ENCODE results near the gene NAA16.
"Not testable (repeated sequence)": the region's sequence is repeated elsewhere in the genome, so short reads cannot be mapped to it uniquely, and the experiment has no call there.

NAA16 gene

DNA sequence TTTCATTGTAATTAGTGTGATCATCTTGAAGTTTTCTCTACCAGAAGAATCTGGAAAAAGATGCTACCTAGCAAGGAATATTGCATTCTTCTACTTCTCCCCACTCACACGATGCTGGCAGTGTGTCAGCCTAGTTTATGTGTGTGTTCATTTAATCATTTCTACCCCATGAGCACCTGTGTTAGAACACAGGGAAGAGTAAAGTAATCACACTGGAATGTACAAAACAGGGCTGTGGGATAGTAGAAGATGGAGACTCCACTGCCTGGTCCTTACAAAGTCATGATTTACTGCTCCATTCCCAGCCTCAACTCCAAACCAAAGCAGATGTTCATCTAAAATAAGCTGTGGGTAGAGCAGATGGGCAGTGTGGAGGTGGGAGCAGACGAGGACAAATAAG is 98.5 kb downstream of the NAA16 start:
- no peak for DNase-seq (ENCODE audit: low spot score)

GRCh38 chr13:41411060-41411459 is 100.0 kb downstream of the NAA16 start:
- no peak for DNase-seq (ENCODE audit: low spot score)

- peak; percentile 79 for DNase-seq (ENCODE audit: low spot score)
These were observed 100.5 kb downstream of the NAA16 start for GRCh38 chr13:41411522-41411921.

DNA sequence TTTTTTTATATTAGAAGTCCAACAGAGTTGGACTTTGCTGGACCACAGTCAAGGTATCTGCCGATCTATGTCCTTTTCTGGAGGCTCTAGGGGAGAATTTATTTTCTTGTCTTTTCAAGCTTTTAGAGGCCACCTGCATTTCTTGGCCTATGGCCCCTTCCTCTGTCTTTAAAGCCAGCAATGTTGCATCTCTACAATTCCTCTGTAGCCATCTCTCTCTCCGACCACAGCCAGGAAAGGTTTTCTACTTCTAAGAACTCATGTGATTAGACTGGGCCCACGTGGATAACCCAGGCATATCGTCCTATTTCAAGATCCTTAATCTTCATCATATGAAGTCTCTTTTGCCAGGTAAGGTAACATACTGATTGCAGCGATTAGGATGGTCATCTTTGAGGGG is 102.8 kb downstream of the NAA16 start:
- no peak for DNase-seq (ENCODE audit: low spot score)

DNA sequence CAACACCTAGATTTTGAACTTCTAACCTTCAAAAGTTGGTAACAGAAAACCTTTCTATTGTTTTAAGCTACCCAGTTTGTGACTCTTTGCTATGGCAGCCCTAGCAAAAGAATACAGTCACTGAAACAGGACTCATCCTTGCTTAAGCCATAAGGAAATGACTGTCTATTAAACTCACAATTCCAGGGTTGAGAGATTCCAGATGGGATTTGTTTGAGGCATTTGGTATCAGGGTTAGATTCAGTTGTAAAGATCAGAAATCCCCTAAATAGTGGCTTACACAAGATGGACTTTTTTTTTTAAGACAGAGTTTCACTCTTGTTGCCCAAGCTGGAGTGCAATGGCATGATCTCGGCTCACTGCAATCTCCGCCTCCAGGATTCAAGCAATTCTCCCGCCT is 105.2 kb downstream of the NAA16 start:
- DNase-seq (ENCODE audit: low spot score) = no peak

- DNase-seq (ENCODE audit: low spot score) = no peak
These were observed 107.0 kb downstream of the NAA16 start for GRCh38 chr13:41418027-41418426.

DNA sequence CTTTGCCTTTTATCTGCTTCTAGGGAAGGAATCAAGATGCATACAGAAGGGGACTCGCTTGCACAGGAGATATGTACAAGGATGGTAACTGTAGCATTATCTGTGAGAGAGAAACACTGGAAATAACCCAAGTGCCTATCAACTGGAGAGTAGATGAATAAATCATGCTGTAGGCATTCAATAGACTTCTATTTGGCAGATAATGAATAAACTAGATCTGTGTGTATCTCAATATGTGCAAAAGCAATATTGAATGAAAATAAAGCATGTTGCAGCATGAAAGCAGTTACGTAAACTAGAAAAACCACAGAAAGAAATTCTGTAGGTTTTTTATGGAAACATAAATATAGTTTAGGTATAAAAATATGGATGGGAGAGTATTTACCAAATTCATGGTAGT is 107.7 kb downstream of the NAA16 start:
- DNase-seq (ENCODE audit: low spot score) = no peak

GRCh38 chr13:41419206-41419605 is 108.1 kb downstream of the NAA16 start:
- no peak for DNase-seq (ENCODE audit: low spot score)

DNA sequence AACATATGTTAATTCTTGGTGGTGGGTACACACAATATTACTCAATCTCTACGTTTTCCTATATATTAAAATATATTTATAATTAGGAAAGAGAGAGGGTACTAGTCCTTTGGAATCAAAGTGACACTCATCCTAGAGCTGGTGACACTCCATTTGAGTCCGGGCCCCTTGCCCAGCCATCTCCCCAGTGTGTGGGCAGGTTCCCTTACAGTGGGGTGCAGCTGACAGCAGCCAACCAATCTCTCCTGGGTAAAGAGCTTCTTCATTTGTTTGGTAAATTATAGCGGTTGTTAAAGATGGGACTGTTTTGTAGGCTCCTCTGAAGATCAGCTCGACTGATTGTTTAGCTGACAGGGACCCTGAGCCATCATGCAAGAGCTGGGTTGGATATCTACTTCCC is 109.1 kb downstream of the NAA16 start:
- no peak for DNase-seq (ENCODE audit: low spot score)

GRCh38 chr13:41421330-41421729 is 110.3 kb downstream of the NAA16 start:
- DNase-seq (ENCODE audit: low spot score) = not testable (repeated sequence)

GRCh38 chr13:41421983-41422382 is 110.9 kb downstream of the NAA16 start:
- DNase-seq (ENCODE audit: low spot score) = not testable (repeated sequence)

DNA sequence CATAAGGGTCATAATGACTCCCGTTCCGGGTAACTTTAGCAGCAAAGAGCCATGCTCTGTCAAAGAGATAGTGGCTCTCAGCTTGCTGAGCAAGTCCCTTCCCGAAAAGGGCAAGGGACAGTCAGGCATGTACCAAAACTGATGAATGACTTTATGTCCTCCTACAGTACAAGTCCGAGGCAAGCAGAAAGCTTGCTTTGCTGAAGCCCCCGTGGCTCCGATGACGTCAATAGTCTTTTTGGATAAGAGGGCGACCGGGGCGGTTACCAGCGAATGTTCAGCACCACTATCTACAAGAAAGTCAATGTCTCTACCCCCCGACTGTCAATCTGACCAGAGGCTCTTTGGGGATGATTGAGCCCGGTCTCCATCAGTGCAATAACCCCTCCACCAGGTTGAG is 112.2 kb downstream of the NAA16 start:
- DNase-seq (ENCODE audit: low spot score) = not testable (repeated sequence)

- DNase-seq (ENCODE audit: low spot score) = not testable (repeated sequence)
These were observed 113.6 kb downstream of the NAA16 start for GRCh38 chr13:41424675-41425074.

- no peak for DNase-seq (ENCODE audit: low spot score)
These were observed 115.0 kb downstream of the NAA16 start for GRCh38 chr13:41426047-41426446.

All from AG20443 (cell line).